GM12878 (cell line): ENCODE data around the gene NDUFB4.

Experiments used
- CREB1 ChIP-seq: IDR thresholded peaks from 2 replicates; pipeline ENCODE4 v1.6.1; 2012; ENCODE audit warnings: low read depth, mild to moderate bottlenecking, inconsistent platforms
- TF ChIP-seq, protein P1 (sequence below), 3 experiments: IDR thresholded peaks in 2 of 3; conservative IDR thresholded peaks in 1 of 3; 2 replicates each; pipeline ENCODE4 v1.5.1; 2011; ENCODE audit warnings: low read depth in 3 of 3, low read length in 3 of 3, mild to moderate bottlenecking in 3 of 3, control low read depth in 2 of 3, moderate library complexity in 2 of 3, inconsistent platforms in 1 of 3, mixed read lengths in 1 of 3; ENCODE audit not compliant: control insufficient read depth in 2 of 3, insufficient read depth in 1 of 3; ENCODE audit errors: extremely low read depth in 1 of 3

GRCh38 chr3:120615847-120616609 lies 19.9 kb downstream of the NDUFB4 start:
- TF ChIP-seq CREB1, result no peak
- TF ChIP-seq, protein P1, sequence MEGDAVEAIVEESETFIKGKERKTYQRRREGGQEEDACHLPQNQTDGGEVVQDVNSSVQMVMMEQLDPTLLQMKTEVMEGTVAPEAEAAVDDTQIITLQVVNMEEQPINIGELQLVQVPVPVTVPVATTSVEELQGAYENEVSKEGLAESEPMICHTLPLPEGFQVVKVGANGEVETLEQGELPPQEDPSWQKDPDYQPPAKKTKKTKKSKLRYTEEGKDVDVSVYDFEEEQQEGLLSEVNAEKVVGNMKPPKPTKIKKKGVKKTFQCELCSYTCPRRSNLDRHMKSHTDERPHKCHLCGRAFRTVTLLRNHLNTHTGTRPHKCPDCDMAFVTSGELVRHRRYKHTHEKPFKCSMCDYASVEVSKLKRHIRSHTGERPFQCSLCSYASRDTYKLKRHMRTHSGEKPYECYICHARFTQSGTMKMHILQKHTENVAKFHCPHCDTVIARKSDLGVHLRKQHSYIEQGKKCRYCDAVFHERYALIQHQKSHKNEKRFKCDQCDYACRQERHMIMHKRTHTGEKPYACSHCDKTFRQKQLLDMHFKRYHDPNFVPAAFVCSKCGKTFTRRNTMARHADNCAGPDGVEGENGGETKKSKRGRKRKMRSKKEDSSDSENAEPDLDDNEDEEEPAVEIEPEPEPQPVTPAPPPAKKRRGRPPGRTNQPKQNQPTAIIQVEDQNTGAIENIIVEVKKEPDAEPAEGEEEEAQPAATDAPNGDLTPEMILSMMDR (IDR thresholded peaks at IDR 0.05 in 2 of 3, conservative IDR thresholded peaks at IDR 0.05 in 1 of 3; ENCODE audit: control insufficient read depth in 2 of 3, extremely low read depth in 1 of 3, insufficient read depth in 1 of 3, low read depth in 3 of 3, low read length in 3 of 3), result no peak
